Measurements from ENCODE around the gene EPOP. TPM values are rescaled to one million over a fixed set of nuclear protein-coding genes. Genes with fewer than 3 reads are reported as not detected.

EPOP gene
- total and polyA plus RNA-seq, 2 of the 13 experiments (the other 11 are each of a cell fraction or from before 2014, with no cell fraction given) = 14.7 to 37.8 TPM

- TF ChIP-seq ZNF577 (CRISPR knock-in tag; IDR thresholded peaks at IDR 0.05; ENCODE audit: borderline replicate concordance, low read depth) = no peak
- 0 out of 2 replicates have a peak, but pooled peaks have one; percentile 52 for TF ChIP-seq ZNF274 (CRISPR knock-in tag; IDR thresholded peaks at IDR 0.05)
- no peak for TF ChIP-seq PLSCR1 (CRISPR knock-in tag; IDR thresholded peaks at IDR 0.05; ENCODE audit: borderline replicate concordance)
- no peak for TF ChIP-seq HNF4G (IDR thresholded peaks at IDR 0.05; ENCODE audit: borderline replicate concordance, low read depth, low read length)
- TF ChIP-seq HNF4G (CRISPR knock-in tag; IDR thresholded peaks at IDR 0.05; ENCODE audit: borderline replicate concordance, low read depth) = no peak
- no peak for TF ChIP-seq NFIC (IDR thresholded peaks at IDR 0.05; ENCODE audit: low read length)
- TF ChIP-seq CREB3 (CRISPR knock-in tag; IDR thresholded peaks at IDR 0.05) = no peak
- no peak for TF ChIP-seq ZNF552 (CRISPR knock-in tag; IDR thresholded peaks at IDR 0.05; ENCODE audit: borderline replicate concordance)
- no peak for TF ChIP-seq ZNF891 (CRISPR knock-in tag; IDR thresholded peaks at IDR 0.05)
- TF ChIP-seq SP4 (CRISPR knock-in tag; IDR thresholded peaks at IDR 0.05) = 0 out of 2 replicates have a peak, but pooled peaks have one; percentile 40
- TF ChIP-seq RXRA (CRISPR knock-in tag; IDR thresholded peaks at IDR 0.05) = peak; percentile 74; the same call in 1 of the 2 replicates
- TF ChIP-seq ZBTB44 (CRISPR knock-in tag; IDR thresholded peaks at IDR 0.05) = no peak
- no peak for TF ChIP-seq ZNF772 (CRISPR knock-in tag; IDR thresholded peaks at IDR 0.05)
- no peak for TF ChIP-seq ZNF678 (CRISPR knock-in tag; IDR thresholded peaks at IDR 0.05)
- TF ChIP-seq MIER3 (CRISPR knock-in tag; IDR thresholded peaks at IDR 0.05; ENCODE audit: borderline replicate concordance) = peak; percentile 88
- no peak for TF ChIP-seq ZFP36L1 (CRISPR knock-in tag; IDR thresholded peaks at IDR 0.05)
- TF ChIP-seq FOXP4 (CRISPR knock-in tag; IDR thresholded peaks at IDR 0.05) = peak; percentile 66; the same call in 1 of the 2 replicates
- no peak for TF ChIP-seq PLRG1 (conservative IDR thresholded peaks at IDR 0.05)
- TF ChIP-seq HMGA1 (CRISPR knock-in tag; conservative IDR thresholded peaks at IDR 0.05) = no peak
- TF ChIP-seq ZNF724P (CRISPR knock-in tag; IDR thresholded peaks at IDR 0.05; ENCODE audit: borderline replicate concordance) = peak; percentile 69; the same call in 1 of the 2 replicates
- peak; percentile 73 for TF ChIP-seq MEF2D (CRISPR knock-in tag; IDR thresholded peaks at IDR 0.05)
- TF ChIP-seq ZNF253 (CRISPR knock-in tag; IDR thresholded peaks at IDR 0.05; ENCODE audit: borderline replicate concordance) = no peak
- TF ChIP-seq CCDC6 (CRISPR knock-in tag; IDR thresholded peaks at IDR 0.05) = 0 out of 2 replicates have a peak, but pooled peaks have one; percentile 36
- no peak for TF ChIP-seq REL (CRISPR knock-in tag; conservative IDR thresholded peaks at IDR 0.05)
These were observed 2.1 kb upstream of the EPOP start (continued) for GRCh38 chr17:38676706-38677504.
